K562 (cell line): ENCODE results near the gene MYO1E.

Experiments
- CREB1 ChIP-seq, 2 experiments: sonication (generic) in 1 of 2; formaldehyde crosslinking in 1 of 2; IDR thresholded peaks; 2 replicates each; pipeline versions ENCODE4 v1.6.1 to v1.8.0; 2012 to 2022; ENCODE audit warnings: inconsistent platforms in 1 of 2, mild to moderate bottlenecking in 1 of 2, missing genetic modification reagents in 1 of 2, moderate library complexity in 1 of 2
- DPF2 ChIP-seq: fragments of 450-650 bp; IDR thresholded peaks from 2 replicates; pipeline ENCODE4 v1.6.1; 2016
- EZH2 ChIP-seq: IDR thresholded peaks from 2 replicates; pipeline ENCODE4 v1.6.1; 2012; ENCODE audit warnings: low read depth, mild to moderate bottlenecking, inconsistent platforms, low read length, borderline replicate concordance
- JUN ChIP-seq, 2 experiments: sonication (generic) in 1 of 2; formaldehyde crosslinking in 1 of 2; IDR thresholded peaks; 2 replicates each; pipeline versions ENCODE4 v1.6.1 to v1.8.0; 2012 to 2022; ENCODE audit warnings: borderline replicate concordance in 2 of 2, mild to moderate bottlenecking in 2 of 2, improper control_type of control experiment in 1 of 2, low read depth in 1 of 2, low read length in 1 of 2, missing genetic modification reagents in 1 of 2
- POLR2A ChIP-seq: fragments of 450-650 bp; conservative IDR thresholded peaks from 2 replicates; pipeline ENCODE4 v1.6.1; 2016
- TGIF2 ChIP-seq: sonication (generic); formaldehyde crosslinking; IDR thresholded peaks from 2 replicates; pipeline ENCODE4 v1.8.1; 2022; ENCODE audit warnings: mild to moderate bottlenecking, missing genetic modification reagents, moderate library complexity
- TF ChIP-seq, protein P1 (sequence below), 3 experiments: IDR thresholded peaks in 2 of 3; conservative IDR thresholded peaks in 1 of 3; 2 replicates each; pipeline ENCODE4 v1.5.1; 2011 to 2012; ENCODE audit warnings: low read length in 3 of 3, mild to moderate bottlenecking in 3 of 3, control low read depth in 2 of 3, improper control_type of control experiment in 1 of 3, inconsistent platforms in 1 of 3, low read depth in 1 of 3, mixed read lengths in 1 of 3, moderate library complexity in 1 of 3; ENCODE audit not compliant: insufficient read depth in 2 of 3
- TF ChIP-seq, protein P2 (sequence below), 2 experiments: fragments of 450-650 bp; formaldehyde crosslinking in 1 of 2; IDR thresholded peaks; 2 replicates each; pipeline versions ENCODE4 v1.4.0 to v1.6.1; 2014 to 2020; ENCODE audit warnings: mild to moderate bottlenecking in 2 of 2, borderline replicate concordance in 1 of 2, low read depth in 1 of 2
- TF ChIP-seq, protein P3 (sequence below): sonication (generic); formaldehyde crosslinking; IDR thresholded peaks from 2 replicates; pipeline ENCODE4 v1.5.0; 2020; ENCODE audit warnings: missing genetic modification reagents

DNA sequence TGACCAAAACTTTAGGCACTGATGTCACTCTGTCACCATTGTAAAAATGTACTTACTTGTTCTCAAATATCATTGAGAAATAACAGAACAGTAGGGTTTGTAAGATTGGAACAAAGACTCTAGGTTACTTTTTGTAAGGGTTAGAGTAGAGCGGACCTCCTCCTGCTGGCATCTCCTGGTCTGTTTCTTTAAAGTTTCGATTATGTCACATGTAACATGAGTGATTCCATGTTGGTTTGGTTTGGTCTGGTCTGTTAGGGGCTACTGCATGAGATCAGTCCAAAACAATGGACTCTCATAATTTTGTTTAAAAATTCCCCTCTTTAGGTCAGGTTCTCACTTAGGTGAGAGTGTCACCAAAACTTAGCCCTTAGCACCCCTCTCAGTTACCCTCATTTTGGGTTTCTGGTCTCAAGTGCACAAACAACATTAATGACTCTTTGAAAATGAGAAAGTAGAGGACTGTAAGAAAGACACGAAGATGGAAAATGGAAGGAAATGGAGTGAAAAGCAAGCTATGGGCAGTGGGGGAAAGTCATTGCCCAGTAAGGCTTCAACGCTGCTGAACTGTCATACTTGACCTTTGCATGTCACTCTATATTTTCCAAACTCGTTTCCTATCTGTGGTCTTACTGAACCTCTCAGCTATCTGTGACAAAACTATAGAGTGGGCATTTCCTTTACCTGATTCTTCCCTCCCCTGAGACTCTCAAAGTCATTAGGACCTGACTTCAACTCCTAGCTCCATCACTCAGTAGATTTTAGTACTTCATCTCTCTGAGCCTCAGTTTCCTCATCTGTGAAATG is 113.3 kb downstream of the MYO1E start:
- TF ChIP-seq DPF2 (no peak), EZH2 (no peak), CREB1 (IDR thresholded peaks at IDR 0.05) (no peak), CREB1 (CRISPR knock-in tag; IDR thresholded peaks at IDR 0.05) (no peak), POLR2A (no peak), TGIF2 (CRISPR knock-in tag) (no peak), JUN (IDR thresholded peaks at IDR 0.05; ENCODE audit: borderline replicate concordance, low read depth, low read length) (no peak), JUN (CRISPR knock-in tag; IDR thresholded peaks at IDR 0.05; ENCODE audit: borderline replicate concordance) (no peak)
- TF ChIP-seq, protein P1, sequence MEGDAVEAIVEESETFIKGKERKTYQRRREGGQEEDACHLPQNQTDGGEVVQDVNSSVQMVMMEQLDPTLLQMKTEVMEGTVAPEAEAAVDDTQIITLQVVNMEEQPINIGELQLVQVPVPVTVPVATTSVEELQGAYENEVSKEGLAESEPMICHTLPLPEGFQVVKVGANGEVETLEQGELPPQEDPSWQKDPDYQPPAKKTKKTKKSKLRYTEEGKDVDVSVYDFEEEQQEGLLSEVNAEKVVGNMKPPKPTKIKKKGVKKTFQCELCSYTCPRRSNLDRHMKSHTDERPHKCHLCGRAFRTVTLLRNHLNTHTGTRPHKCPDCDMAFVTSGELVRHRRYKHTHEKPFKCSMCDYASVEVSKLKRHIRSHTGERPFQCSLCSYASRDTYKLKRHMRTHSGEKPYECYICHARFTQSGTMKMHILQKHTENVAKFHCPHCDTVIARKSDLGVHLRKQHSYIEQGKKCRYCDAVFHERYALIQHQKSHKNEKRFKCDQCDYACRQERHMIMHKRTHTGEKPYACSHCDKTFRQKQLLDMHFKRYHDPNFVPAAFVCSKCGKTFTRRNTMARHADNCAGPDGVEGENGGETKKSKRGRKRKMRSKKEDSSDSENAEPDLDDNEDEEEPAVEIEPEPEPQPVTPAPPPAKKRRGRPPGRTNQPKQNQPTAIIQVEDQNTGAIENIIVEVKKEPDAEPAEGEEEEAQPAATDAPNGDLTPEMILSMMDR (IDR thresholded peaks at IDR 0.05 in 2 of 3, conservative IDR thresholded peaks at IDR 0.05 in 1 of 3; ENCODE audit: insufficient read depth in 2 of 3, low read depth in 1 of 3, low read length in 3 of 3): no peak
- TF ChIP-seq, protein P2, sequence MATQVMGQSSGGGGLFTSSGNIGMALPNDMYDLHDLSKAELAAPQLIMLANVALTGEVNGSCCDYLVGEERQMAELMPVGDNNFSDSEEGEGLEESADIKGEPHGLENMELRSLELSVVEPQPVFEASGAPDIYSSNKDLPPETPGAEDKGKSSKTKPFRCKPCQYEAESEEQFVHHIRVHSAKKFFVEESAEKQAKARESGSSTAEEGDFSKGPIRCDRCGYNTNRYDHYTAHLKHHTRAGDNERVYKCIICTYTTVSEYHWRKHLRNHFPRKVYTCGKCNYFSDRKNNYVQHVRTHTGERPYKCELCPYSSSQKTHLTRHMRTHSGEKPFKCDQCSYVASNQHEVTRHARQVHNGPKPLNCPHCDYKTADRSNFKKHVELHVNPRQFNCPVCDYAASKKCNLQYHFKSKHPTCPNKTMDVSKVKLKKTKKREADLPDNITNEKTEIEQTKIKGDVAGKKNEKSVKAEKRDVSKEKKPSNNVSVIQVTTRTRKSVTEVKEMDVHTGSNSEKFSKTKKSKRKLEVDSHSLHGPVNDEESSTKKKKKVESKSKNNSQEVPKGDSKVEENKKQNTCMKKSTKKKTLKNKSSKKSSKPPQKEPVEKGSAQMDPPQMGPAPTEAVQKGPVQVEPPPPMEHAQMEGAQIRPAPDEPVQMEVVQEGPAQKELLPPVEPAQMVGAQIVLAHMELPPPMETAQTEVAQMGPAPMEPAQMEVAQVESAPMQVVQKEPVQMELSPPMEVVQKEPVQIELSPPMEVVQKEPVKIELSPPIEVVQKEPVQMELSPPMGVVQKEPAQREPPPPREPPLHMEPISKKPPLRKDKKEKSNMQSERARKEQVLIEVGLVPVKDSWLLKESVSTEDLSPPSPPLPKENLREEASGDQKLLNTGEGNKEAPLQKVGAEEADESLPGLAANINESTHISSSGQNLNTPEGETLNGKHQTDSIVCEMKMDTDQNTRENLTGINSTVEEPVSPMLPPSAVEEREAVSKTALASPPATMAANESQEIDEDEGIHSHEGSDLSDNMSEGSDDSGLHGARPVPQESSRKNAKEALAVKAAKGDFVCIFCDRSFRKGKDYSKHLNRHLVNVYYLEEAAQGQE (IDR thresholded peaks at IDR 0.05; ENCODE audit: borderline replicate concordance): no peak
- TF ChIP-seq, protein P2 (CRISPR knock-in tag; IDR thresholded peaks at IDR 0.05; ENCODE audit: low read depth): no peak
- TF ChIP-seq, protein P3, sequence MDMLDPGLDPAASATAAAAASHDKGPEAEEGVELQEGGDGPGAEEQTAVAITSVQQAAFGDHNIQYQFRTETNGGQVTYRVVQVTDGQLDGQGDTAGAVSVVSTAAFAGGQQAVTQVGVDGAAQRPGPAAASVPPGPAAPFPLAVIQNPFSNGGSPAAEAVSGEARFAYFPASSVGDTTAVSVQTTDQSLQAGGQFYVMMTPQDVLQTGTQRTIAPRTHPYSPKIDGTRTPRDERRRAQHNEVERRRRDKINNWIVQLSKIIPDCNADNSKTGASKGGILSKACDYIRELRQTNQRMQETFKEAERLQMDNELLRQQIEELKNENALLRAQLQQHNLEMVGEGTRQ (CRISPR knock-in tag): no peak
